Keratinocyte (primary cell): ENCODE results near the gene NFE2L1. TPM values are rescaled to one million over a fixed set of nuclear protein-coding genes. Genes with fewer than 3 reads are reported as not detected.

Source experiments
- DNase-seq: peaks from one replicate; pipeline ENCODE4 v3.0.0-alpha.2; 2011; ENCODE audit warnings: low read depth, missing footprints, low spot score
- FAIRE-seq: peaks from 2 replicates; lab custom pipeline; 2011; peaks lifted over from hg19 to GRCh38; lab: Jason Lieb, UNC
- H2AFZ ChIP-seq: 2 replicates; pipeline ENCODE4 v1.6.0; 2012; ENCODE audit warnings: low read length, control low read depth, inconsistent platforms; ENCODE audit not compliant: control insufficient read depth
- H3K27ac ChIP-seq: 2 replicates; pipeline ENCODE4 v1.5.1; 2011; ENCODE audit warnings: low read length; ENCODE audit not compliant: control insufficient read depth, insufficient read depth
- H3K27me3 ChIP-seq: 3 replicates; pipeline ENCODE4 v1.6.0; 2011; ENCODE audit warnings: low read length; ENCODE audit not compliant: control insufficient read depth, insufficient read depth; ENCODE audit errors: extremely low read depth
- H3K36me3 ChIP-seq, 2 experiments: 2 replicates in 1 of 2; 3 replicates in 1 of 2; pipeline ENCODE4 v1.5.1; 2011; ENCODE audit warnings: low read length in 2 of 2, mild to moderate bottlenecking in 1 of 2; ENCODE audit not compliant: control insufficient read depth in 2 of 2, insufficient read depth in 2 of 2; ENCODE audit errors: extremely low read depth in 1 of 2
- H3K4me1 ChIP-seq: 3 replicates; pipeline ENCODE4 v1.5.1; 2011; ENCODE audit warnings: low read length; ENCODE audit not compliant: control insufficient read depth, insufficient read depth; ENCODE audit errors: extremely low read depth
- H3K4me2 ChIP-seq: 3 replicates; pipeline ENCODE4 v1.6.0; 2011; ENCODE audit warnings: low read depth, low read length; ENCODE audit not compliant: control insufficient read depth, insufficient read depth; ENCODE audit errors: extremely low read depth
- H3K4me3 ChIP-seq, 3 experiments: fragments of 200-600 bp in 1 of 3; sonication (generic) in 1 of 3; 2 replicates in 2 of 3; 3 replicates in 1 of 3; pipeline ENCODE4 v1.5.1; 2011 to 2016; ENCODE audit warnings: low read length in 3 of 3, mild to moderate bottlenecking in 3 of 3, control low read depth in 2 of 3, inconsistent platforms in 1 of 3, low read depth in 1 of 3, mixed read lengths in 1 of 3, mixed run types in 1 of 3, moderate library complexity in 1 of 3; ENCODE audit not compliant: control insufficient read depth in 2 of 3, insufficient read depth in 2 of 3; ENCODE audit errors: extremely low read depth in 1 of 3
- H3K79me2 ChIP-seq: 2 replicates; pipeline ENCODE4 v1.6.0; 2012; ENCODE audit warnings: low read length; ENCODE audit not compliant: control insufficient read depth, insufficient read depth
- H3K9ac ChIP-seq: 3 replicates; pipeline ENCODE4 v1.6.0; 2011; ENCODE audit warnings: low read length; ENCODE audit not compliant: control insufficient read depth, insufficient read depth; ENCODE audit errors: extremely low read depth
- H3K9me1 ChIP-seq: 3 replicates; pipeline ENCODE4 v1.6.0; 2011; ENCODE audit warnings: low read length; ENCODE audit not compliant: control insufficient read depth, insufficient read depth; ENCODE audit errors: extremely low read depth
- H3K9me3 ChIP-seq: 2 replicates; pipeline ENCODE4 v1.5.1; 2012; ENCODE audit warnings: low read depth, low read length; ENCODE audit not compliant: control insufficient read depth
- H4K20me1 ChIP-seq: 3 replicates; pipeline ENCODE4 v1.6.0; 2011; ENCODE audit warnings: low read length; ENCODE audit not compliant: control insufficient read depth, insufficient read depth; ENCODE audit errors: extremely low read depth
- CTCF ChIP-seq, 3 experiments: IDR thresholded peaks in 1 of 3; conservative IDR thresholded peaks in 1 of 3; optimal IDR thresholded peaks in 1 of 3; 2 replicates in 2 of 3; 3 replicates in 1 of 3; pipeline versions ENCODE3 to v1.5.1; 2011; ENCODE audit warnings: low read length in 3 of 3, mild to moderate bottlenecking in 3 of 3, moderate library complexity in 2 of 3, control low read depth in 1 of 3, inconsistent platforms in 1 of 3; ENCODE audit not compliant: insufficient read depth in 2 of 3; ENCODE audit errors: extremely low read depth in 1 of 3
- EZH2 ChIP-seq: IDR thresholded peaks from one replicate; pipeline ENCODE4 v1.6.1; 2012; ENCODE audit warnings: inconsistent platforms, mild to moderate bottlenecking, low read length, moderate library complexity
- dilution Hi-C: fragments of 300-500 bp; cut with MboI; formaldehyde crosslinking; loops from one replicate; pipeline ENCODE4 v1.7.0; 2020; ENCODE audit warnings: low sequenced_read_pairs; ENCODE audit not compliant: extremely low pct_ligation_motif_present
- polyA plus RNA-seq, 5 experiments: library from polyadenylated mRNA; depleted of rRNA in 3 of 5; stranded (reverse) in 3 of 5; stranded (forward) in 1 of 5; unstranded in 1 of 5; fragments of >200 nt; gene quantifications; 1 replicate in 1 of 5; 2 replicates in 3 of 5; 3 replicates in 1 of 5; pipeline versions ENCODE4 v1.2.1 to v1.2.3, GENCODE V29; 2011 to 2012; ENCODE audit warnings: missing spikeins in 2 of 5, low read depth in 1 of 5, low replicate concordance in 1 of 5

NFE2L1 gene
- polyA plus RNA-seq, 1 donor (not counting 4 experiments of a cell fraction or from before 2014, with no cell fraction given) = 208 TPM

GRCh38 chr17:48093341-48094045, 45.3 kb downstream of the NFE2L1 start:
- Histone ChIP-seq H4K20me1 (no peaks in the 10 kb centered on the region), H3K4me1 (peaks cover 10% of the 10 kb centered on the region), H3K36me3 (peaks cover 0 to 4% of the 10 kb centered on the region in 2 experiments), H3K4me2 (no peak overlapping the region), H3K9me3 (no peaks in the 10 kb centered on the region), H3K9me1 (no peaks in the 10 kb centered on the region), H3K4me3 (no peak overlapping the region), H3K27me3 (no peaks in the 10 kb centered on the region), H3K27ac (no peak overlapping the region), H2AFZ (no peak overlapping the region), H3K79me2 (peaks cover 95% of the 10 kb centered on the region), H3K9ac (no peak overlapping the region)
- TF ChIP-seq EZH2 (no peak), CTCF (optimal IDR thresholded peaks at IDR 0.05 in 1 of 3, IDR thresholded peaks at IDR 0.05 in 1 of 3, conservative IDR thresholded peaks at IDR 0.05 in 1 of 3; ENCODE audit: extremely low read depth in 1 of 3, insufficient read depth in 2 of 3, low read length in 3 of 3) (no peak)
- FAIRE-seq (no peak), DNase-seq (no peak)
- dilution Hi-C loops = no loop called here

- no peak for TF ChIP-seq CTCF (optimal IDR thresholded peaks at IDR 0.05 in 1 of 3, IDR thresholded peaks at IDR 0.05 in 1 of 3, conservative IDR thresholded peaks at IDR 0.05 in 1 of 3; ENCODE audit: extremely low read depth in 1 of 3, insufficient read depth in 2 of 3, low read length in 3 of 3)
- no peak for TF ChIP-seq EZH2
- Histone ChIP-seq H4K20me1 (no peaks in the 10 kb centered on the region), H3K27ac (peak overlapping the region; percentile 36), H3K4me2 (peak overlapping the region; percentile 31), H3K79me2 (peaks cover 98% of the 10 kb centered on the region), H2AFZ (no peak overlapping the region), H3K36me3 (peaks cover 0 to 4% of the 10 kb centered on the region in 2 experiments), H3K4me1 (peaks cover 15% of the 10 kb centered on the region), H3K9me3 (no peaks in the 10 kb centered on the region), H3K9me1 (no peaks in the 10 kb centered on the region), H3K27me3 (no peaks in the 10 kb centered on the region), H3K4me3 (no peak overlapping the region), H3K9ac (no peak overlapping the region)
- FAIRE-seq = no peak
- dilution Hi-C loops = no loop called here
- no peak for DNase-seq
Observed at GRCh38 chr17:48095611-48096010, 47.5 kb downstream of the NFE2L1 start.
